Liver (tissue), 9 donors: ENCODE measurements around the gene PLXNB2. TPM values are rescaled to one million over a fixed set of nuclear protein-coding genes. Genes with fewer than 3 reads are reported as not detected.

Source experiments
- DNase-seq: peaks from one replicate; pipeline ENCODE4 v3.0.0-alpha.2; 2017; ENCODE audit warnings: low spot score
- H3K27ac ChIP-seq, 2 donors: one replicate each; pipeline ENCODE4 v1.7.0; 2013; ENCODE audit warnings: inconsistent platforms in 2 of 2, low read length in 2 of 2, control low read depth in 1 of 2, low read depth in 1 of 2, mild to moderate bottlenecking in 1 of 2
- H3K27me3 ChIP-seq, 4 donors: one replicate each; pipeline versions ENCODE4 v1.6.1 to v1.7.0; 2013; ENCODE audit warnings: low read length in 3 of 4, inconsistent platforms in 1 of 4, mild to moderate bottlenecking in 1 of 4, moderate library complexity in 1 of 4; ENCODE audit not compliant: control insufficient read depth in 4 of 4, insufficient read depth in 4 of 4
- H3K36me3 ChIP-seq, 4 donors: one replicate each; pipeline versions ENCODE4 v1.6.1 to v1.7.0; 2013; ENCODE audit warnings: low read length in 3 of 4, mild to moderate bottlenecking in 3 of 4, low read depth in 1 of 4, moderate library complexity in 1 of 4; ENCODE audit not compliant: control insufficient read depth in 4 of 4, insufficient read depth in 3 of 4
- H3K4me1 ChIP-seq, 4 donors: one replicate each; pipeline versions ENCODE4 v1.6.1 to v1.7.0; 2013; ENCODE audit warnings: low read length in 3 of 4, mild to moderate bottlenecking in 3 of 4, moderate library complexity in 1 of 4; ENCODE audit not compliant: control insufficient read depth in 4 of 4, insufficient read depth in 4 of 4
- H3K4me3 ChIP-seq, 3 donors: one replicate each; pipeline versions ENCODE4 v1.6.1 to v1.7.0; 2013; ENCODE audit warnings: low read length in 3 of 3, control low read depth in 1 of 3, low read depth in 1 of 3, mild to moderate bottlenecking in 1 of 3
- H3K9ac ChIP-seq, 2 donors: one replicate each; pipeline ENCODE4 v1.7.0; 2013; ENCODE audit warnings: low read length in 2 of 2, mild to moderate bottlenecking in 2 of 2, moderate library complexity in 2 of 2, control low read depth in 1 of 2, low read depth in 1 of 2
- H3K9me3 ChIP-seq, 4 donors: one replicate each; pipeline versions ENCODE4 v1.6.1 to v1.7.0; 2013; ENCODE audit warnings: low read length in 3 of 4; ENCODE audit not compliant: control insufficient read depth in 4 of 4
- EGR1 ChIP-seq, 2 donors: IDR thresholded peaks; 2 replicates each; pipeline ENCODE4 v1.6.1; 2016 to 2018; ENCODE audit warnings: antibody characterized with exemption in 2 of 2, low read depth in 2 of 2
- FOXA1 ChIP-seq: IDR thresholded peaks from 2 replicates; pipeline ENCODE4 v1.6.1; 2016; ENCODE audit warnings: antibody characterized with exemption
- FOXA2 ChIP-seq: IDR thresholded peaks from 2 replicates; pipeline ENCODE4 v1.6.1; 2016; ENCODE audit warnings: antibody characterized with exemption
- HNF4G ChIP-seq: IDR thresholded peaks from 2 replicates; pipeline ENCODE4 v1.6.1; 2016; ENCODE audit warnings: antibody characterized with exemption
- JUND ChIP-seq, 2 donors: IDR thresholded peaks; 2 replicates each; pipeline ENCODE4 v1.6.1; 2016; ENCODE audit warnings: antibody characterized with exemption in 2 of 2
- RAD21 ChIP-seq, 2 donors: IDR thresholded peaks; 2 replicates each; pipeline ENCODE4 v1.6.1; 2016; ENCODE audit warnings: antibody characterized with exemption in 2 of 2, mild to moderate bottlenecking in 2 of 2
- SP1 ChIP-seq: IDR thresholded peaks from 2 replicates; pipeline ENCODE4 v1.6.1; 2018; ENCODE audit warnings: antibody characterized with exemption, mild to moderate bottlenecking
- YY1 ChIP-seq: IDR thresholded peaks from 2 replicates; pipeline ENCODE4 v1.6.1; 2016; ENCODE audit warnings: antibody characterized with exemption, mild to moderate bottlenecking
- WGBS: extraction: QIAGEN DNeasy Blood & Tissue Kit; methylation state at CpG from one replicate; pipeline ENCODE4 v1.1.7; 2013; 5-methylcytosine and 5-hydroxymethylcytosine counted together
- polyA plus RNA-seq, 2 donors: library from polyadenylated mRNA; stranded (reverse) in 1 of 2; unstranded in 1 of 2; fragments of 200-250 nt in 1 of 2; fragments of >200 nt in 1 of 2; fragmentation: Nextera tagmentation in 1 of 2; extraction: Ambion mirVana in 1 of 2; gene quantifications; one replicate each; pipeline versions ENCODE4 v1.2.1 to v1.2.3, GENCODE V29; 2013 to 2015
- total RNA-seq, 2 donors: library from RNA; depleted of rRNA; stranded (reverse); fragments of >200 nt; gene quantifications; one replicate each; pipeline ENCODE4 v1.2.3, GENCODE V29; 2014
- TF ChIP-seq, protein P1 (sequence below): IDR thresholded peaks from 2 replicates; pipeline ENCODE4 v1.6.1; 2016; ENCODE audit warnings: antibody characterized with exemption, mild to moderate bottlenecking
- TF ChIP-seq, protein P2 (sequence below): IDR thresholded peaks from 2 replicates; pipeline ENCODE4 v1.6.1; 2016; ENCODE audit warnings: antibody characterized with exemption
- TF ChIP-seq, protein P3 (sequence below): IDR thresholded peaks from 2 replicates; pipeline ENCODE4 v1.6.1; 2016; ENCODE audit warnings: antibody characterized with exemption
- donor health status: healthy.
- donor health status: healthy.
- donor health status: healthy.
- donor health status: healthy.
- donor health status: healthy.

The PLXNB2 gene
- total and polyA plus RNA-seq, 4 donors = 28.8 to 95.7 (median 73.9) TPM

GRCh38 chr22:50287731-50288130 is 19.7 kb downstream of the PLXNB2 start (continued):
- TF ChIP-seq, protein P1, sequence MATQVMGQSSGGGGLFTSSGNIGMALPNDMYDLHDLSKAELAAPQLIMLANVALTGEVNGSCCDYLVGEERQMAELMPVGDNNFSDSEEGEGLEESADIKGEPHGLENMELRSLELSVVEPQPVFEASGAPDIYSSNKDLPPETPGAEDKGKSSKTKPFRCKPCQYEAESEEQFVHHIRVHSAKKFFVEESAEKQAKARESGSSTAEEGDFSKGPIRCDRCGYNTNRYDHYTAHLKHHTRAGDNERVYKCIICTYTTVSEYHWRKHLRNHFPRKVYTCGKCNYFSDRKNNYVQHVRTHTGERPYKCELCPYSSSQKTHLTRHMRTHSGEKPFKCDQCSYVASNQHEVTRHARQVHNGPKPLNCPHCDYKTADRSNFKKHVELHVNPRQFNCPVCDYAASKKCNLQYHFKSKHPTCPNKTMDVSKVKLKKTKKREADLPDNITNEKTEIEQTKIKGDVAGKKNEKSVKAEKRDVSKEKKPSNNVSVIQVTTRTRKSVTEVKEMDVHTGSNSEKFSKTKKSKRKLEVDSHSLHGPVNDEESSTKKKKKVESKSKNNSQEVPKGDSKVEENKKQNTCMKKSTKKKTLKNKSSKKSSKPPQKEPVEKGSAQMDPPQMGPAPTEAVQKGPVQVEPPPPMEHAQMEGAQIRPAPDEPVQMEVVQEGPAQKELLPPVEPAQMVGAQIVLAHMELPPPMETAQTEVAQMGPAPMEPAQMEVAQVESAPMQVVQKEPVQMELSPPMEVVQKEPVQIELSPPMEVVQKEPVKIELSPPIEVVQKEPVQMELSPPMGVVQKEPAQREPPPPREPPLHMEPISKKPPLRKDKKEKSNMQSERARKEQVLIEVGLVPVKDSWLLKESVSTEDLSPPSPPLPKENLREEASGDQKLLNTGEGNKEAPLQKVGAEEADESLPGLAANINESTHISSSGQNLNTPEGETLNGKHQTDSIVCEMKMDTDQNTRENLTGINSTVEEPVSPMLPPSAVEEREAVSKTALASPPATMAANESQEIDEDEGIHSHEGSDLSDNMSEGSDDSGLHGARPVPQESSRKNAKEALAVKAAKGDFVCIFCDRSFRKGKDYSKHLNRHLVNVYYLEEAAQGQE = no peak

DNA sequence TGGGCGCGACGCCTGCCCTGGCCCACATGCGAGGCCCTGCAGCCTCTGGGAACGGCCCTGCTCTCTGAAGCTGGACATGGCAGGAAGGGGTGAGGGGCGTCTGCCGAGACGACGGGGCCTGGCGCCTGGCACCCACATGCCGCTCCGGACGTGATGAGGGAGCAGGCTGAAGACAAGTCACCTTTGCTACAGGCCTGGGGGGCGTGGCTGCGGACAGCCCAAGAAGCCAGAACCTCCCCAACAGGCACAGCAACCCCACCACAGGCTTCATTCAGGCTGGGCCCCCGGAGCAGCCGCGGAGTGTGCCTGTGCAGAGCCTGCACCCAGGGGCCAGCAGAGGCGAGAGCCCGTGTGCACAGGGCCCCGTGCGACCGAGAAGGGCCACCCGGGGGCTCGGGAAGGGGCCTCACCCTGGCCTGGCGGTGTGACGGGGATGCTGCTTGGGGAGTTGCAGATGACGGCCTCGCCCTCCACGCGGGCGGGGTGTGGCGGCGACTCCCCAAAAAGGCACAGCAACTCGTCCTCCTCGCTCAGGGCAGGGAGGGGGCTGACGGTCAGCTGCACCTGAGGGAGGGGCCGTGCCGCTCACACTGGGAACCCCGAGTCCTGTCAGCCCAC is 20.6 kb downstream of the PLXNB2 start:
- no peak overlapping the region for H3K9ac ChIP-seq
- H3K36me3 ChIP-seq = peaks cover 14 to 69% (median 30%) of the 10 kb centered on the region in 4 donors
- no peak overlapping the region for H3K4me3 ChIP-seq
- no peak for DNase-seq
- TF ChIP-seq, protein P2, sequence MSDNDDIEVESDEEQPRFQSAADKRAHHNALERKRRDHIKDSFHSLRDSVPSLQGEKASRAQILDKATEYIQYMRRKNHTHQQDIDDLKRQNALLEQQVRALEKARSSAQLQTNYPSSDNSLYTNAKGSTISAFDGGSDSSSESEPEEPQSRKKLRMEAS = no peak
- TF ChIP-seq JUND (IDR thresholded peaks at IDR 0.05) (no peak), EGR1 (IDR thresholded peaks at IDR 0.05; ENCODE audit: low read depth in 2 of 2) (no peak), FOXA2 (no peak), HNF4G (no peak)
- H3K27me3 ChIP-seq = no peaks in the 10 kb centered on the region
- H3K9me3 ChIP-seq = no peaks in the 10 kb centered on the region
- 93% methylated on average over 40 of the region's 40 CpGs for WGBS
- H3K4me1 ChIP-seq = peaks cover 0 to 8% (median 0%) of the 10 kb centered on the region in 4 donors
- H3K27ac ChIP-seq = no peak overlapping the region

DNA sequence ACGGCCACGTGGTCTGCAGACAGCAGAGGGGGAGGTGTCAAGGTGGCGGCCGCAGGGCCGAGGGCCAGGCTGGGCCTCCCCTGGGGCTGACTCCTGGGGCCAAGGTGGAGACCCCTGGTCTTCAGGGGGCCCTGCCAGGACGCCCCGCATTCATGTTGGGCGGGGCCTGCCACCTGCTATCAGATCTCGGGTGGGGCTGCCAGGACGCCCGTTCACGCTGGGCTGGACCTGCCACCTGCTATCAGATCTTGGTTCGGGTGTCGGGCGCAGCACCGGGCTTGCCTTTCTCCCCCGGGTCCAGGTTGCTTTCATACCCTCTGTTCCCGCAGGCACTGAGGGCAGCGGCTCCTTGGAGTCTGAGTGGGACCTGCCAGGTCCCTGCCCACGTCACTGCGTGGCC is 21.2 kb downstream of the PLXNB2 start:
- Histone ChIP-seq H3K27ac (no peak overlapping the region), H3K9ac (no peak overlapping the region), H3K36me3 (peaks cover 14 to 74% (median 34%) of the 10 kb centered on the region in 4 donors), H3K4me3 (no peak overlapping the region), H3K9me3 (no peaks in the 10 kb centered on the region), H3K4me1 (peaks cover 0 to 3% (median 0%) of the 10 kb centered on the region in 4 donors), H3K27me3 (no peaks in the 10 kb centered on the region)
- 93% methylated on average over 21 of the region's 21 CpGs for WGBS
- TF ChIP-seq RAD21 (IDR thresholded peaks at IDR 0.05) = no peak
- no peak for TF ChIP-seq FOXA1
- no peak for TF ChIP-seq YY1
- no peak for TF ChIP-seq SP1
- no peak for TF ChIP-seq EGR1 (IDR thresholded peaks at IDR 0.05; ENCODE audit: low read depth in 2 of 2)
- TF ChIP-seq, protein P3, sequence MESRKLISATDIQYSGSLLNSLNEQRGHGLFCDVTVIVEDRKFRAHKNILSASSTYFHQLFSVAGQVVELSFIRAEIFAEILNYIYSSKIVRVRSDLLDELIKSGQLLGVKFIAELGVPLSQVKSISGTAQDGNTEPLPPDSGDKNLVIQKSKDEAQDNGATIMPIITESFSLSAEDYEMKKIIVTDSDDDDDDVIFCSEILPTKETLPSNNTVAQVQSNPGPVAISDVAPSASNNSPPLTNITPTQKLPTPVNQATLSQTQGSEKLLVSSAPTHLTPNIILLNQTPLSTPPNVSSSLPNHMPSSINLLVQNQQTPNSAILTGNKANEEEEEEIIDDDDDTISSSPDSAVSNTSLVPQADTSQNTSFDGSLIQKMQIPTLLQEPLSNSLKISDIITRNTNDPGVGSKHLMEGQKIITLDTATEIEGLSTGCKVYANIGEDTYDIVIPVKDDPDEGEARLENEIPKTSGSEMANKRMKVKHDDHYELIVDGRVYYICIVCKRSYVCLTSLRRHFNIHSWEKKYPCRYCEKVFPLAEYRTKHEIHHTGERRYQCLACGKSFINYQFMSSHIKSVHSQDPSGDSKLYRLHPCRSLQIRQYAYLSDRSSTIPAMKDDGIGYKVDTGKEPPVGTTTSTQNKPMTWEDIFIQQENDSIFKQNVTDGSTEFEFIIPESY = no peak
- DNase-seq = no peak
